Peyer's patch (tissue), 4 donors: Measurements from ENCODE around the gene ELF4. TPM values are rescaled to one million over a fixed set of nuclear protein-coding genes. Genes with fewer than 3 reads are reported as not detected.

Experiments
- DNase-seq, 3 donors: peaks; one replicate each; pipeline ENCODE4 v3.0.0-alpha.2; 2017 to 2019
- H3K27ac ChIP-seq, 4 donors: fragments of 200-600 bp; sonication (generic); one replicate each; pipeline ENCODE4 v1.5.1; 2016 to 2019
- H3K27me3 ChIP-seq, 2 donors: fragments of 200-600 bp; sonication (generic); one replicate each; pipeline ENCODE4 v1.5.1; 2019
- H3K36me3 ChIP-seq, 3 donors: fragments of 200-600 bp; sonication (generic); one replicate each; pipeline ENCODE4 v1.5.1; 2016 to 2019
- H3K4me1 ChIP-seq, 4 donors: fragments of 200-600 bp; sonication (generic); one replicate each; pipeline ENCODE4 v1.5.1; 2016 to 2019
- H3K4me3 ChIP-seq, 4 donors: fragments of 200-600 bp; sonication (generic); 1 replicate in 3 of 4; 2 replicates in 1 of 4; pipeline ENCODE4 v1.5.1; 2016 to 2019; ENCODE audit warnings: mild to moderate bottlenecking in 1 of 4
- H3K9me3 ChIP-seq, 4 donors: fragments of 200-600 bp; sonication (generic); one replicate each; pipeline ENCODE4 v1.5.1; 2016 to 2019; ENCODE audit warnings: mild to moderate bottlenecking in 1 of 4
- POLR2A ChIP-seq, 2 donors: fragments of 450-650 bp; IDR thresholded peaks; one replicate each; pipeline ENCODE4 v1.5.1; 2017; ENCODE audit warnings: antibody characterized with exemption in 2 of 2, mild to moderate bottlenecking in 2 of 2, moderate library complexity in 2 of 2
- total RNA-seq, 4 donors: library from RNA; depleted of rRNA; stranded (reverse); fragments of >200 nt; gene quantifications; one replicate each; pipeline ENCODE4 v1.1.0, GENCODE V29; 2016
- TF ChIP-seq, protein P1 (sequence below), 6 experiments: fragments of 450-650 bp in 4 of 6; fragments of 200-600 bp in 2 of 6; sonication (generic) in 1 of 6; IDR thresholded peaks; one replicate each; pipeline ENCODE4 v1.5.1; 2017 to 2019; ENCODE audit warnings: antibody characterized with exemption in 6 of 6, mild to moderate bottlenecking in 3 of 6, moderate library complexity in 1 of 6

Gene ELF4
- total RNA-seq, 4 donors from 2014 or later, result 17.3 to 47.3 (median 43.7) TPM

DNA sequence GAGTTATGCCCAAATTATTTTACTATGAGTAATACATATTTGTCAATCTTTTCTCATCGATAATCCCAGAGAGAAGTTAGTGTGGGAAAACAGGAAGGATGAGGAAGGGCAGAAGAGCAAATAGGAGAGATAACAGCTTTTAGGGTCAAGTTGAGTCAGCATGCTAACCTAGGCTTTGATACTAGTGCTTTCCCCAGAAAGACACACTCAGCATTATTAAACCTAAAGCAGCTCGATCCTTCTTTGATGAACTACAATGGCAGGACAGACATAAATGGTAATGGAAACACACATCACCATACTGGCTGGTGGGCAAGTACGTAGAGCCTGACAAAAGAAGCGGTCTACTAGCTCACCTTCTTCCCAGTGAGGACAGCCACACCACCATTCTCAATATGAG lies 34.8 kb upstream of the ELF4 start:
- no peaks in the 10 kb centered on the region for H3K27me3 ChIP-seq
- H3K36me3 ChIP-seq, result peaks cover 0 to 27% (median 0%) of the 10 kb centered on the region in 3 donors
- no peak overlapping the region for H3K27ac ChIP-seq
- no peak for TF ChIP-seq POLR2A (IDR thresholded peaks at IDR 0.05)
- TF ChIP-seq, protein P1, sequence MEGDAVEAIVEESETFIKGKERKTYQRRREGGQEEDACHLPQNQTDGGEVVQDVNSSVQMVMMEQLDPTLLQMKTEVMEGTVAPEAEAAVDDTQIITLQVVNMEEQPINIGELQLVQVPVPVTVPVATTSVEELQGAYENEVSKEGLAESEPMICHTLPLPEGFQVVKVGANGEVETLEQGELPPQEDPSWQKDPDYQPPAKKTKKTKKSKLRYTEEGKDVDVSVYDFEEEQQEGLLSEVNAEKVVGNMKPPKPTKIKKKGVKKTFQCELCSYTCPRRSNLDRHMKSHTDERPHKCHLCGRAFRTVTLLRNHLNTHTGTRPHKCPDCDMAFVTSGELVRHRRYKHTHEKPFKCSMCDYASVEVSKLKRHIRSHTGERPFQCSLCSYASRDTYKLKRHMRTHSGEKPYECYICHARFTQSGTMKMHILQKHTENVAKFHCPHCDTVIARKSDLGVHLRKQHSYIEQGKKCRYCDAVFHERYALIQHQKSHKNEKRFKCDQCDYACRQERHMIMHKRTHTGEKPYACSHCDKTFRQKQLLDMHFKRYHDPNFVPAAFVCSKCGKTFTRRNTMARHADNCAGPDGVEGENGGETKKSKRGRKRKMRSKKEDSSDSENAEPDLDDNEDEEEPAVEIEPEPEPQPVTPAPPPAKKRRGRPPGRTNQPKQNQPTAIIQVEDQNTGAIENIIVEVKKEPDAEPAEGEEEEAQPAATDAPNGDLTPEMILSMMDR (IDR thresholded peaks at IDR 0.05), result no peak
- H3K4me3 ChIP-seq, result no peak overlapping the region
- no peaks in the 10 kb centered on the region for H3K4me1 ChIP-seq
- H3K9me3 ChIP-seq, result no peaks in the 10 kb centered on the region
- DNase-seq, result no peak

DNA sequence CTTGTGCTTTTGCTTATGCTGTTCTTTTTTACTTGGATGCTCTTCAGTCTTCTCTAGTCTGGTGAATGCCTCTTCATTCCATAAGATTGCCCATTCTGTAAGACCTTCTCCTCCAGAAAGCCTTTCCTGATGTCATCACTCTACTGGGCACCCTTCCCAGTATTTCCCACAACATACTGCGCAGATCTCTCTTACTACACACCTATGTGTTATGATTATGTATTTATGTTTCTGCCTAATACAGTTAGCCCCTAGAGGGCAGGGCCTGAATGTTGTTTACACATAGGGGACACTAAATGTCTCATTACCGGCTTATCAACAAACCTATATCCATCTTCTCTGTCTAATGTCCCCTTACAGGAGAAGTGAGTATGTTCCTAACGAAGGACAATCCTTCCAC lies 34.2 kb upstream of the ELF4 start:
- Histone ChIP-seq H3K9me3 (no peaks in the 10 kb centered on the region), H3K36me3 (peaks cover 0 to 33% (median 0%) of the 10 kb centered on the region in 3 donors), H3K4me1 (no peaks in the 10 kb centered on the region), H3K27ac (no peak overlapping the region), H3K27me3 (no peaks in the 10 kb centered on the region), H3K4me3 (no peak overlapping the region)
- TF ChIP-seq, protein P1 (IDR thresholded peaks at IDR 0.05), result no peak
- no peak for TF ChIP-seq POLR2A (IDR thresholded peaks at IDR 0.05)
- DNase-seq, result no peak

GRCh38 chrX:130139474-130140201 lies 29.3 kb upstream of the ELF4 start:
- TF ChIP-seq, protein P1 (IDR thresholded peaks at IDR 0.05), result no peak
- TF ChIP-seq POLR2A (IDR thresholded peaks at IDR 0.05), result no peak
- Histone ChIP-seq H3K4me1 (no peaks in the 10 kb centered on the region), H3K9me3 (no peaks in the 10 kb centered on the region), H3K36me3 (peaks cover 0 to 38% (median 0%) of the 10 kb centered on the region in 3 donors), H3K27me3 (no peaks in the 10 kb centered on the region), H3K27ac (no peak overlapping the region), H3K4me3 (no peak overlapping the region)
- no peak for DNase-seq

DNA sequence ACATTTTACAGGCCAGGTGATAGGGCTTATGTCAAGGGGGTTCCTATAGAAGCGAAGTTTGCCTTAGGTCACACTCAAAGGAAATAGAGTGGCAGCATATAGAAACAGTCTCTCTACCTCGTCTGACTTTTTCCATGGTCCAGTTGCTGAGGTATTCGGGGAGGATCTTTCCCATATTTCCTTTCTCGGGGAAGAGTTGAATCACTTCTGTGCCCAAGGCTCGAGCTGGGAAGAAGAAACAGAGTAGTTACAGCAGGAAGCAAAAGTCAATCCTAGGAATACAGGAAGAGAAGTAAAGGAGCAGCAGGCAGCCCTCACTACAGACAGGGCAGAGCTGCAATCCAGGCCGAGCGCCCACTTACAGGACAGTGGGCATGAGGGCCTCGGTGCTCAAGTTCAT lies 26.7 kb upstream of the ELF4 start:
- H3K36me3 ChIP-seq, result peaks cover 0 to 48% (median 0%) of the 10 kb centered on the region in 3 donors

GRCh38 chrX:130136496-130136895 lies 26.2 kb upstream of the ELF4 start:
- no peaks in the 10 kb centered on the region for H3K9me3 ChIP-seq
- H3K4me3 ChIP-seq, result no peak overlapping the region
- TF ChIP-seq, protein P1 (IDR thresholded peaks at IDR 0.05), result no peak
- no peak for TF ChIP-seq POLR2A (IDR thresholded peaks at IDR 0.05)
- H3K27me3 ChIP-seq, result no peaks in the 10 kb centered on the region
- no peak for DNase-seq
- no peak overlapping the region for H3K27ac ChIP-seq
- peaks cover 0 to 53% (median 0%) of the 10 kb centered on the region in 3 donors for H3K36me3 ChIP-seq
- no peaks in the 10 kb centered on the region for H3K4me1 ChIP-seq

More for the DNA sequence above, 26.7 kb upstream of the ELF4 start:
- Histone ChIP-seq H3K27me3 (no peaks in the 10 kb centered on the region), H3K4me1 (no peaks in the 10 kb centered on the region), H3K4me3 (no peak overlapping the region), H3K9me3 (no peaks in the 10 kb centered on the region), H3K27ac (no peak overlapping the region)
- no peak for DNase-seq
- TF ChIP-seq, protein P1 (IDR thresholded peaks at IDR 0.05), result no peak
- TF ChIP-seq POLR2A (IDR thresholded peaks at IDR 0.05), result no peak
